Activated CD4-positive, alpha-beta T cell treated with anti-CD3 and anti-CD28 coated beads, Interleukin-2, Interleukin-6, amounts not matched to agents 100 ng/mL and 50 ng/mL, durations not matched to agents 16 hours and 8 hours (primary cell): Measurements from ENCODE around the gene GPR18.
A peak's percentile ranks its signal among the peaks of the same experiment; 100 is the strongest.

Source experiments
- DNase-seq: peaks from one replicate; pipeline ENCODE4 v3.0.0-alpha.2; 2020

Gene GPR18

DNA sequence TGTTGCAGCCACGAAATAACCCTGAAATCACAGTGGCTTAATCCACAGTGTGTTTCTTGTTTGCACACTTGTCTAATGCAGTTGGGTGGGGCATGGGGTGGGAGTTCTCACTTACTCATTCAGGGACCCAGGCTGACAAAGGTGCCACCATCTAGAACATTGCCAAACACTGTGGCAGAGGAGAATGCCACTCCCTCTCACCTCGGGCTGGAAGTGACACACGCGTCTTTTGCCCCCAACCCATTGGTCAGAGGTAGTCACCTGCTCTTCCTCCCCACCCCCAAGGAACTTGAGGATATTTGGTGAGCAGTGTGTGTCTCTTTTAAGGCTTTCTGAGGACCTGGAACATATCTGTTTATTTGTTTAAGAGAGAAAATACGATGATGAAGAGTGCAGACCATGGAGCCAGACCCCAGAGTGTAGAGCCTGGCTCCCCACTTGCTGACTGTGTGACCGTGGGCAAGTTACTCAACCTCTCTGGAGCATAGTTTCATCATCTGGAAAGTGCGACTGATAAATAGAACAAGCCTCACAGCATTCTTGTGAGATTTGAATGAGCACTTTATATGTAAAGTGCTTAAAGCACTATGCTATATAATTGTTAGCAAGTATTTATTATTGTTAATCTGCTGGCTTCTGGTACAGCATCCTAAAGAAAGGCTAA, 31.6 kb upstream of the GPR18 start:
- DNase-seq = peak; percentile 93

DNA sequence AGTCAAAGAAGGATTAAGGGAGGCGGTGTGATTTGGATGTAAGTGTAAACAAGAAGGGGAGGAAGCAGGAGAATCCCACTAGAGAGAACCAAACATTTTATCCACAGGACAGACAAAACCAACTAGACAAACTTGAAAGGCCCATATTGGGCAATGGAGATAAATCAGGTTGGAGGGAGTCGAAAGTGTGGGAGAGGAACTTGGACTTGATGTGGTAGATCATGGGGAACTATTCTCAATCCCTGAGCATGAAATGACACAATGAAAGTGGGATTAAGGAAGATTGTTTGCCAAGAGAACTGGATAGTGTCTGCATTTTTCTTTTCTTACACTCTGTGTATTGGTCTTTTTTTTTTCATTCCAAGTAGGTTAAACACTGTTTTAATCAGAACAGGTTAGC, 31.1 kb upstream of the GPR18 start:
- no peak for DNase-seq

DNA sequence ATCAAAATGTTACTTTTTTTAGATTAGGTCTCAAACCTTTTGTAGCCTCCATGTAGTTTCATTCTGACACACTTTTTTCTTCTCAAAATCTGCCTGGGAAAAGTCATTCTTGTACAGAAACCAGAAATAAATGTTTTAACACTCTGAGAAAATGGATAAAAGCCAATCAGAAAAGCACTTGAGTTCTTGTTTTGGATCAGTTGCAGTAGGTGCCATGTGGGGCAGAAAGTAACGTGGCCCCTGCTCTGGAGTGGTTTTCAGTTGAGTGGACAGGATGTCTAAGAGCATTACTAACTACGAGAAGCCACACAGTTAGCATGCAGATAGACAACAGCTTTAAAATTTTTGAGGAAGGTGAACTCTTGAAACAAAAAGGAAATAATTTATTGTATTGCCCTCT, 29.9 kb upstream of the GPR18 start:
- DNase-seq = peak; percentile 91

DNA sequence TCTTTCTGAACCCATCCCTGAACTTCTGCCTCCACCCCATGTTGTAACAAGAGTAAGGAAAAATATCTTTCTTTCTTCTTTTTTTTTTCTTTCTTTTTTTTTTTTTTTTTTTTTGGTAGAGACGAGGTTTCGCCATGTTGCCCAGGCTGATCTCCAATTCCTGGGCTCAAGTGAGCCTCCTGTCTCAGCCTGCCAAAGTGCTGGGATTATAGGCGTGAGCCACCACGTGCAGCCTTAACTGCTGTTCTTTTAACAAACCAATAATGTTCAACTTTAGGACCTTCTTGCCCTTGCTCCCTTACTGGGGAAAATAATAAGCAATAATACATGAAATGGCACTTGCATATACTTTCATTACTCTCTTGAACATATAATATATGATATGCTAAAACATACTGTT, 29.4 kb upstream of the GPR18 start:
- DNase-seq = no peak

DNA sequence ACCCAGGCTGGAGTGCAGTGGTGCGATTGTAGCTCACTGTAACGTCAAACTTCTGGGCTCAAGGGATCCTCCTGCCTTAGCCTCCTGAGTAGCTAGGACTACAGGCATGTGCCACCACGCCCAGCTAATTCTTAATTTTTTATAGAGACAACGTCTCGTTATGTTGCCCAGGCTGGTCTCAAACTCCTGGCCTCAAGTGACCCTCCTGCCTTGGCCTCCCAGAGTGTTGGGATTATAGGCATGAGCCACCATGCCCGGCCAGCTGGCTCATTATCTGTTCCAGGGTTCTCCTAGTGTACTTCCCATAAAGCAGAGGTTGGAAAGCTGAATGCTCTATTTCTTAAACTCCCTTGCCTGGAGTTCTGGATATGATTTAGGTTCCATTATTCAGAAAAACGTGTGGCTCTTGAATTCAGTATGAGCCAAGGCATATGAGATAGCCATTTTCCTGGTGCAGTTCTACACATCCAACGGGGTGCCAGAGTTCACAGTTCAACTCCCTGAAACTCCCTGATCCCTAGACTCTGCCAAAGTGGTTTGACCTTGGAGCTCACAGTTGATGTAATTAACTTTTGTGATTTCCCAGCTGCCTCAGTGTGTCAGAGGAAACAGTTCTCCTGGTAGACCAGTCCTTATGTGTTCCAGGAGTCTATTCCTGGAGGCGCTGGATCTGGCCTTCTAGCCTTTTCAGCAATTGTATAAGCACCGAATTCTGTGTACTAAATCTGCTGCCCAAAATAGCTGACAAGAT, 27.4 kb upstream of the GPR18 start:
- DNase-seq = no peak

DNA sequence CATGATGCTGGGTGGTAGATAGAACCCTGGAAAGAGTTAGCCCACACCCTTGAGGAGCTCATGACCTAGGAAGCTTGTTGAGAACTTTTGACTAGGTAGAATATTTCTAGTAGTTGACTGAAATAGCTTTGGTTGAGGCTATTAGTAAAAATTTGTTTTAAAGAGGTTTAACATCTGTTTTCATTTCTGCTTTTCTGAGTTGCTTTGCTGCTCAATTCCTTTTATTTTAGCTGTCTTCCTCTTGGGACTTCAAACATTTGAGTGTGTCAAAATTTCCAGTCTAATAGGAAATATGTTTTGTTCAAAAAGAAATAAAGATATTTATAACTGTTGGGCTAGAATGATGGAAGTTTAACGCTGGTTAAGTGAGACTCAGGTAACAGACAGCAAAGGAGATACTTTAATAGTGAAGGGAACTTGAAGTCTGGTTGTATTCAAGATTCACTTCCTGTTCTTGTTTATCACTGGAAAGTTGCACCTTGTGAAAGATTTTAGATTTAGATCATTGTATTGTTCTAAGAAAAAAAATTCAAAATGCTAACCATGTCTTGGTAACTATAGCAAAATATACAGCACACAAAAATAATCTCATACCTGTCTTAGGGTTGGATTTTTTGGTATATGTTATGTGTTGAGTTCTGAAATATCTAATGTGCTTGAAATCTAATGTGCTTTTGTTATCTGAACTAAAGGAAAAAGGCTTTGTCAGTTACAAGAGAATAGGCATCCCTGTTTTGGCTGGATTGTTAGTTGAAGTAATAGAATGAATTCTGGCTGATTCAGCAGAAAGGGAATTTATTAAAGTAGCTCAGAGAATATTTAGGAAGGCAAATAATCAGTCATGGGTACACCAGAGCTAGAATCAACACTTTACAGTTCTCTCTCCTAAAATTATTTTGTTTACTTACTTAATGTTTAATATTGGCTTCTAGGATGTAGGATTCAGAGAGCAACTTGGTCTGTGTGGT, 24.4 kb upstream of the GPR18 start:
- DNase-seq = no peak

DNA sequence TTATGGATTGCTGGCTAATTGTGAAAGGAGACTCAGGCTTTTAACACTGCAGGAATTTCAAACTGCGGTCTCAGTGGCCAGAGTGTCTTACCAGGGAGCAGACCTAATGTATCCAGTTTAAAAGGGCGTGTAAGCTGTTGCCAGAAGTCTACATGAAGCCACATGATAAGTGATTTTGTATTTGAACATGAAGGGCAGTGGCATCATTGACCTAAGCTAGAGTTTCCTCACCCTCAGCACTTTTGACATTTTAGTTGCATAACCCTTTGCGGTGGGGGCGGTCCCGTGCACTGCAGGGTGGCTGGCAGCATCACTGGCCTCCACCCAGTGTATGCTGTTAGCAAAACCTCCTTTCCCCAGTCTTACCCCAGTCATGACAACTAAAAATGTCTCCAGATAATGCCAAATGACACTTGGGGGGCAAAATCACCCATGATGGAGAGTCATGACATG, 23.7 kb upstream of the GPR18 start:
- no peak for DNase-seq

DNA sequence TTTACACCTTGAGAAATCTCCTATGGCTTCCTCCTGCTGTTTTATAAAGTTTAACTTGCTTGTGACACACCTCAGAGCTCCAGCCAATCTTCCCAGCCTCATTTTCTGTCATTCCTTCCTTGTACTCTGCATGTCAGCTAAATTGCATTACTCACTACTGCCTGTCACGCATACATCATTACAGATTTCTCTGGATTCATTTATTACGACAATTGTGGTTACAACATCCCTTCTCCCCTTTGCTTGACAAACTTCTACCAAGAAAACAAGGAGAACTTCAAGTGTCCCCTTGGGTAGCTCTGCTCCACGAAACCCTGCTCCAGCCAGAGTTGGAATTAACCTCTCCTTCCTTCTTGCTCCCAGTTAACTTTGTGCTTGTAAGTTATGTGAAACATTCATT, 22.0 kb upstream of the GPR18 start:
- DNase-seq = no peak

DNA sequence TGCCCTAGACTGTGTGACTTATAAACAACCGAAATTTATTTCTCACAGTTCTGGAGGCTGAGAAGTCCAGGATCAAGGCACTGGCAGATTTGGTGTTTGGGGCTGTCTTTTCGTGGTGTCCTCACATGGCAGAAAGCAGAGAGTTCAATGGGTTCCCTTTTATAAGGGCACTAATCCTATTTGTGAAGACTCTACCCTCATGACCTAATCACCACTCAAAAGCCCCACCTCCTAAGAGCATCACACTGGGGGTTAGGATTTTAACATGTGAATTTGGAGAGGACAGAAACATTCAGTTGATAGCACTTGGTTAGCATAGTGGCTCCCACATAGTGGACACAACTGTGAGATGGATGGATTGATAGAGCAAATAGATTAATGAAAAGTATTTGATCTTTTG, 21.5 kb upstream of the GPR18 start:
- DNase-seq = no peak

DNA sequence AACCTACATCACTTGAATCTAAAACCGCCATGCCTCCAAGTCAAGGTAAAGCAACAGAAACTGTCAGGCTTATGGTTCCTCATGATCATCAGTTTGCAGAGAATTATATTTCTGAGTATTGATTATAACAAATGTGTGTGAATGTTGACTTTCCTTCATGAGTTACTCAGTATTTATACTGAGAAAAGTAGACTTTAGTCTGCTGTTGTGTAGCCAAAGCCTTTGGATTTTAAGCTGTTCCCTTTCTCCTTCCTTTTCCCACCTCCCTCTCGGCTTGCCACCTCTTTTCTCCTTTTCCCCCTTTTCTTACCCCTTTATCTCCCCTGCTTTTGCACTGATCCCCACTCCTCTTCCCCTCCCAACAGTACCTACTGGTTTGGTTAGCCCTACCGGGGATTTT, 20.7 kb upstream of the GPR18 start:
- DNase-seq = no peak

DNA sequence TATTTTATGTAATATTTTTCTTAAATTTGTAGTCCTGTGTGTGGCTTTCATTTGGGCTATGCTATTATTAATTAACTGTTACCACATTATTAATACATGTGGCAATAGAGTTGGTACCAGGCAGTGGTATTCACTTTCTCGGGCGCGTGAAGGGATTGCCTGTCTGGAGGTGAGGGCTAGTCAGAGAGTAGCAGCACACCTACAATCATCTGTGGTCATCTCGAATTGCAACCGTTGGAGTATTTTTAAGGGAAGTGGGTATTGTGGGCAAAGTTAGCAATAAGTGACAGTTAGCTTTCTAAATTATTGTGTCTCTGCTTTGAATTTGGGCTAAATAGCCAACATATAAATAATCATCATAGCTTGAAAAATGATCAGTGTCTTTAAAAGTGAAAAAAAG, 20.0 kb upstream of the GPR18 start:
- DNase-seq = peak; percentile 60

DNA sequence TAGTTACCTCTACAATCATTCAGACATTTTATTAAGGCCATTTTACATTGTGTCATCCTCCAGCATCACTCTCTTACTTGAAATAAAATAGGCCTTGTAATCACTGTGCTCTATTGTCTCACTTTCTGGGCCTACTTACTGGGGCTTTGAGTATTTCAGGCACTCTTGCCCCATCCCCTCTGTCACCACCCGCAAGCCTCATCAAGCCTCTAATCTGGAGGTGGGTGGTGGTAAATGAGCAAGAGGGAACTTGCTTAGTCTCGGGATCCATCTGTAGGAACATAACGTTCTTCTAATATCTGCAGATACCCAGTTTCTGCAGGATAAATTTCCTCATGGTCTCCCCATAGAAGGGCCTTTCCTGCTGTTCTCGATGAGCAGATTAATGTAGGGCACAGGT, 19.4 kb upstream of the GPR18 start:
- DNase-seq = no peak

DNA sequence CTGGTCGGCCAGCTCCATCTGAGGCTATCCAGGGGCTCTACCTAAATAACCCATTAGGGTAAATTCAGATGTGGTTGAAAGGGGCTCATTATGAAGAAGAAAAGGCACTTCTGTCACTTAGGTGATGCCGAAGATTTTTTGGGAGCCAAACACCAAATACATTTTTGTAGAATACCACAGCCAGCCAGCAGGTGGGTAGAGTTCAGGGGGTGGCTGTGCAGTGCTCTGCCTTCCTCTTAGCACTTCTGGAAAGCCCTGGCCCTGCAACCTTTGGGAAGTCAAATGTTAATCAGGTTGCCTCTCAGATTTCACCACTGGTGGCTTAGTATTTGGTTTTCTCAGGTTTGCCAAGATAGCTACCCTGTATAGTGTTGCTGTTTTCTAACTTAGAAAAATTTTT, 18.5 kb upstream of the GPR18 start:
- DNase-seq = no peak

DNA sequence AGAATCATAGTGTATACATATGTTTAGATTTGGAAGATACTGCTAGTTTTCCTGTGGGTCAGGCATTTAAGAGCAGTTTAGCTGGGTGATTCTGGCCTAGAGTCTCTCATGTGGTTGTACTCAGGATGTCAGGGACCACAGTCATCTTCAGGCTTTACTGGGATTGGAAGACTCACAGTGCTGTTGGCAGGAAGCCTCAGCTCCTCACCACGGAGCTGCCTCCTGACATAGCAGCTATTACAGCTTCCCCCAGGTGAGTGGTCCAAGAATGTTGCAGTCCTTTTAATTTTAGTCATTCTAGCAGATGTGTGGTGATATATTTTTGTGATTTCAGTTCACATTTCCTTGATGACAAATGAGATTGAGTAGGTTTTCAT, 16.9 kb upstream of the GPR18 start:
- DNase-seq = peak; percentile 76

DNA sequence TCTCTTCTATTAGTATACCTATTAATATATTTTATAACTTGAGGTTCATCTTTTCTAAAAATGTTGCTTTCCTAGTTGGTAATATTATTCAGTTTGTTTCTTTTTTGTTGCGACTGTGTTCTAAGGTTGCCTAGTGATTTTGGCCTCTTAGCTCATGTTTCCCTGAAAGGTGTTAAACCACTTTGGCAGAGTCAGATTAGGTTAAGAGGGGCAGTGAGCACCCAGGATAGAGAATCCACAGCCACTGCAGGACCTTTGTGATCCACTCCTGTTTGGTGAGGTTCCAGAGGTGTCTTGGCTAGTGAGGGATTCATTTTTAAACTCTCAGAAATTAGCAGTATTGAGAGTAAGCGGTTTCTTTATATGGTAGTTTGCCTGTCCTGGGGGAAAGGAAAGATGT, 14.9 kb upstream of the GPR18 start:
- no peak for DNase-seq

DNA sequence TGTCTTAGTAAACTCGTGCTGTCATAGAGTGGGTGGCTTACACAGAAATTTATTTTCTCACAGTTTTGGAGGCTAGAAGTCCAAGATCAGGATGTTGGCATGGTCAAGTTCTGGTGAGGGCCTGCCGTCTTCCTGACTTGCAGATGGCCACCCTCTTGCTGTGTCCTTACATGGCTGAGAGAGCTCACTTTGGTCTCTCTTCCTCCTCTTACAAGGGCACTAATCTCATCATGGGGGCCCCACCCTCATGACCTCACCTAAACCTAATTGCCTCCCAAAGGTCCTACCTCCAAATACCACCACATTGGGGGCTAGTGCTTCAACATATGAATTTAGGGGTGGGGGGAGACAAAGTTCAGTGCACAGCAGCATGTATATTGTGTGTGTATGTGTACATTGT, 14.3 kb upstream of the GPR18 start:
- DNase-seq = no peak

DNA sequence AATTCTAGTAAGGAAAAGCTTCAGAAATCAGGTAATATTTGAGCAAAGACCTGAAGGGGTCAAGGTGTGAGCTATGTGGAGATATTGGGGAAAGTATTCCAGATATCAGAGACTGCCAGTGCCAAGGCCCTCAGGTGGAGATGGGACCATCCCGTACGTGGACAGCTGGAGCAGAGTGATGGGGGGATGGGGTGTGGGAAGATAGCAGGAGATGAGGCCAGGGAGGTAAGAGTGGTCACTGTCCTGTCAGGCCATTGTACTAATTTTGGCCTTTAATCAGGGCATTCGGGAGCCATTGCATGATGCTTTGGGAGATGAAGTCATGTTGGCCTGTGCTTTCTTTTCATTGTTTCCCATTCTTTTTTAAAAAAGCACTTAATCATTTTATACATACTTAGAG, 13.1 kb upstream of the GPR18 start:
- no peak for DNase-seq

DNA sequence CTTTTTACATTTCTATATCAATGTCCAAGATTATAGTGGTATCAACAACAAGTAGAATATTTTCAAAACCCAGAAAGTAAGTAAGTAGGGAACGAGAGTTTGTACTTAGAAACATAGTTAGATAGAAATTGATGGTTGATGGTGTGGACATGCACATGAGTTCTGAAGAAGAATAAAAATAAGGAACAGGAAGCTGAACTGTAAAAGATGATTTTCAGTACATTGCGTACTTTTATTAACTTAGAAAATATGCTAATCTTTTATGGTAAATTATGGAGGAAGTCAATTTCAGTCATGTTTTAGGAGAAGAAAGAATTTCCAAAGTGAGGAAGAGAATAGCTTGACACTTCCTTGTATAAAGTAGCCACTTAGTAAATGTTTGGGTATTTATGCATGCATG, 12.3 kb upstream of the GPR18 start:
- DNase-seq = no peak

DNA sequence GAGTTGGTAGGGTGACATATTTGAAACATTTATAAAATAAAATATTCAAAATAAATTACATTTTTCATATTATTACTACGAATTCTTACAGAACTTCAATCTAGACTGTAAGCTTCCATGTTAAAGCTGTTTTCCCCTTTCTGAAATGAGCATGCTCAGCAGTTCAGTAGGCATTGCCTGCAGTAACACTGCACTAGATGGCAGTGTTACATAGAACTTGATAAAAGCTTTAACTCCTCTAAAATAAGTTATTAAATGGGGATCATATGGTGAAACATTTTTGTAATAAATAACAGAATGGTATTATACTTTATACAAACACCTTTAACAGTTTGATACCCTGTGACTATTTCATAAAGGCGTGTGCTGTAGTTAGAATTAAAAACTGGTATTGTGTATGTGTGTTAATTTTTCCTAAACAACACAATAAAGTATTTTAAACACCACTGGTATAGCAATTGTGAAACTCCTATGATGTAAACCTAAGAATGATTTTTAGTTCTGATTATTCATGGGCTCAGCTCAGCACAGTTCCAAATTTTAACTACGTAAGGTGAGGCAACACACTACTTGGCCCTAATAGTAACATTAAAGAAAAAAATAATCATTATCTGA, 11.6 kb upstream of the GPR18 start:
- peak; percentile 66 for DNase-seq

DNA sequence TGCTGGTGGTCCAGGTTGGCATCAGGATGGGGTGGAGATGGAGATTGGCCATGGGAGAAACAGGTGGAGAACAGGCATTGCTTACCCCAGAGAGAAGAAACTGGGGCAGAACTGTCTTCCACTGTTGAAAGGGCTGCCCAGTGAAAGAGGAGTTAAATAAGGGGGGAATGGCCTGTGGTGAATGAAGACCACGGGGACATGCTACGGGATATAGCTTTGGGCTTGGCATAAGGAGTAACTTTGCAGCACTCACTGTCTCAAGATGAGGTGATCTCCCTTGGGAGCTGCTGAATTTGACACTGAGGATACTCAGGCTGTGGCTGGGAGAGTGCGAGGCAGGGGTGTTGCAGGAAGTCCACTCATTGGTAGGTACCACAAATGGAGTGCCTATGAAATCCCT, 10.6 kb upstream of the GPR18 start:
- no peak for DNase-seq

DNA sequence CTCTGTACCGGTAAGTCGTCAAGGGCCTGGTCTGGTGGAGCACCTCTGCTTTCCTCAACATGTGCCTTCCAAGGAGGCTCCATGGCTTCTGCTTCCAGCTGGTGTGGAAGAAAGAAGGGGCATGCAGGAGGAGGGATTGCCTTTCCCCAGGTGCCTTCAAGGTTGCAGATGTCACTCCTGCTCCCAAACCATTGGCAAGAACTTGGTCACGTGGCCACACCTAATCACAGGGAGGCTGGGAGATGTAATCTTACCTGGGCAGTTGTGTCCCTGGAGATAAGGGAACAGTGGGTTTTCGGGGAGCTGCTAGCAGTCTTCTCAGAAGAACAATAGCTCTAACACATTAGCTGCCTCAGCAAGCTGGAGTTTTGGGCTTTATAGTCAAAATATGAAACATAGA, 9.7 kb upstream of the GPR18 start:
- no peak for DNase-seq

DNA sequence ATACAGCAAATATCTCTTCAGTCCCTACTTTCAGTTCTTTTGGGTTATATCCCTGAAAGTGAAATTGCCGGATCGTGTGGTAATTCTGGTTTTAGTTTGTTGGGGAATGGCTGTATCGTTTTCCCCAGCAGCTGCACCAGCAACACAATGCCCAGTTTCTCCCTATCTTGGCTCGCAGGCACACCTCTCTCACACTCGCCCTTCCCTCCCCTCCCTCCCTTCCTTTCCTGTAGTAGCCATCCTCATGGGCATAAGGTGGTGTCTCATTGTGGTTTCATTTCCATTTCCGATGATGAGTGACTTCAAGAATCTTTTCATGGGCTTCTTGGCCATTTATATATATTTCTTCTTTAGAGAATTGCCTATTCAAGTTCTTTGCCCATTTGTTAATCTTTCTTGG, 8.6 kb upstream of the GPR18 start:
- DNase-seq = no peak

DNA sequence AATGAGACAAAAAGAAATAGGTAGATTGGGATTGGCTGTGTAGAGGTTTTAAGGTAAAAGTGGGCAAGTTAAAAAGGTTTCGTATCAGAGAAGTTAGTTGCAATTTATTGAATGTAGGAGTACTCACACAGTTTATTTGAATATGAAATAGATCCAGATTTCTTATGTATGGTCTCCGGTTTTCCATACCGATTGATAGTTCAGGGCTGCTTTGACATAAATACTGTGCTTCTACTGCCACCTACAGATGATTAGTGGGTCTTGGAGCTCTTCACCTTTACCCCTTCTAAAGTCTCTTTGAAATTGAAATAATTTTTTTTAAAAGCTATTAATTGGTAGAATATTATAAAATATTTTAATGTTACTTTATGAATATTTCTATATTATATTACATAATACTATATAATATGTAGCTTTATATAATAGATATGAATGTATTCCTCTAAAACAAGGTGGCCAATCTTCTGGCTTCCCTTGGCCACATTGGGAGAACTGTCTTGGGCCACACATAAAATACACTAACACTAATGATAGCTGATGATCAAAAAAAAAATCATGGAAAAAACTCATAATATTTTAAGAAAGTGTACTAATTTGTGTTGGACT, 7.7 kb upstream of the GPR18 start:
- peak; percentile 64 for DNase-seq
